K562 (cell line): ENCODE results near the gene TMEM39A. TPM values are rescaled to one million over a fixed set of nuclear protein-coding genes. Genes with fewer than 3 reads are reported as not detected.
A peak's percentile ranks its signal among the peaks of the same experiment; 100 is the strongest.

Source experiments
- ATAC-seq: fragments of 200-7000 bp; cut with Tn5 transposase; 3 replicates; pipeline ENCODE4 v1.9.1; 2020; ENCODE audit warnings: moderate library complexity
- BruUV-seq: library from RNA; stranded (reverse); fragments of 400-500 nt; replicated peaks from 2 replicates; lab custom pipeline; 2021; lab: Mats Ljungman, UMichigan
- CTCF ChIA-PET: fragments of 300-600 bp; formaldehyde crosslinking; extraction: SDS; loops from one replicate; lab custom pipeline; 2021; ENCODE audit warnings: low intra/inter-chr PET ratio; lab: Yijun Ruan, JAX
- POLR2A ChIA-PET: fragments of 300-600, 350-650 bp; sonication (Branson Sonifier 250); formaldehyde crosslinking; extraction: SDS; loops from one replicate; lab custom pipeline; 2021; ENCODE audit warnings: antibody characterized with exemption, inconsistent platforms; lab: Yijun Ruan, JAX
- DNase-seq, 4 experiments: peaks; one replicate each; pipeline versions ENCODE4 v3.0.0 to v3.0.0-alpha.2; 2011 to 2018; ENCODE audit warnings: low spot score in 3 of 4, mixed read lengths in 3 of 4; ENCODE audit errors: extremely low read depth in 1 of 4
- FAIRE-seq: peaks from 2 replicates; lab custom pipeline; 2011; peaks lifted over from hg19 to GRCh38; lab: Jason Lieb, UNC
- H2AFZ ChIP-seq: 2 replicates; pipeline ENCODE4 v1.6.0; 2011; ENCODE audit warnings: low read depth, low read length, control low read depth, inconsistent platforms
- H3K27ac ChIP-seq: fragments of 200-600 bp; 3 replicates; pipeline ENCODE4 v1.8.0; 2011; ENCODE audit warnings: low read depth, mild to moderate bottlenecking, control low read depth, inconsistent platforms, low read length, moderate library complexity, mixed read lengths; ENCODE audit errors: extremely low read depth
- H3K27me3 ChIP-seq, 2 experiments: fragments of 300-600 bp in 1 of 2; 2 replicates in 1 of 2; 3 replicates in 1 of 2; pipeline versions ENCODE4 v1.6.0 to v1.8.0; 2011; ENCODE audit warnings: inconsistent platforms in 2 of 2, low read length in 2 of 2, mild to moderate bottlenecking in 1 of 2, mixed read lengths in 1 of 2, moderate library complexity in 1 of 2; ENCODE audit not compliant: control insufficient read depth in 2 of 2, insufficient read depth in 2 of 2
- H3K36me3 ChIP-seq: fragments of 300-600 bp; 3 replicates; pipeline ENCODE4 v1.8.0; 2011; ENCODE audit warnings: mild to moderate bottlenecking, low read length, inconsistent platforms; ENCODE audit not compliant: control insufficient read depth, insufficient read depth
- H3K4me1 ChIP-seq, 2 experiments: fragments of 200-600 bp in 1 of 2; replicated peaks in 1 of 2; 2 replicates in 1 of 2; 3 replicates in 1 of 2; pipeline versions ENCODE4 v1.5.1 to v1.8.0; 2011; ENCODE audit warnings: inconsistent platforms in 2 of 2, low read length in 2 of 2, mild to moderate bottlenecking in 1 of 2, mixed read lengths in 1 of 2, moderate library complexity in 1 of 2; ENCODE audit not compliant: control insufficient read depth in 2 of 2, insufficient read depth in 2 of 2
- H3K4me2 ChIP-seq: 2 replicates; pipeline ENCODE4 v1.6.1; 2011; ENCODE audit warnings: low read length, control low read depth, inconsistent platforms, mixed read lengths; ENCODE audit not compliant: insufficient read depth
- H3K4me3 ChIP-seq: fragments of 200-600 bp; sonication (generic), shearing (Covaris generic); 2 replicates; pipeline ENCODE4 v1.5.1; 2016; ENCODE audit warnings: control low read depth, inconsistent platforms
- H3K79me2 ChIP-seq: fragments of 200-600 bp; 3 replicates; pipeline ENCODE4 v1.8.0; 2011; ENCODE audit warnings: low read length, inconsistent platforms; ENCODE audit not compliant: control insufficient read depth, insufficient read depth
- H3K9ac ChIP-seq, 2 experiments: 2 replicates each; pipeline versions ENCODE4 v1.6.0 to v1.6.1; 2011; ENCODE audit warnings: low read depth in 2 of 2, low read length in 2 of 2, control low read depth in 1 of 2, inconsistent platforms in 1 of 2, mild to moderate bottlenecking in 1 of 2, mixed read lengths in 1 of 2; ENCODE audit not compliant: insufficient read depth in 1 of 2
- H3K9me1 ChIP-seq: one replicate; pipeline ENCODE4 v1.6.0; 2011; ENCODE audit warnings: inconsistent platforms, mild to moderate bottlenecking, low read length, moderate library complexity; ENCODE audit not compliant: control insufficient read depth, insufficient read depth
- H3K9me3 ChIP-seq: replicated peaks from 2 replicates; pipeline ENCODE4 v1.5.1; 2011; ENCODE audit warnings: low read depth, low read length, inconsistent platforms; ENCODE audit not compliant: control insufficient read depth, insufficient read depth
- H4K20me1 ChIP-seq: replicated peaks from 2 replicates; pipeline ENCODE4 v1.6.1; 2011; ENCODE audit warnings: low read length, inconsistent platforms, mixed read lengths; ENCODE audit not compliant: control insufficient read depth, insufficient read depth
- ADNP ChIP-seq: fragments of 200-800 bp; sonication (Bioruptor generic); IDR thresholded peaks from 2 replicates; pipeline ENCODE4 v1.6.1; 2016; ENCODE audit warnings: missing genetic modification characterization, missing compliant biosample characterization
- CCNT2 ChIP-seq: IDR thresholded peaks from 2 replicates; pipeline ENCODE4 v1.6.1; 2011; ENCODE audit warnings: borderline replicate concordance, low read depth, mild to moderate bottlenecking, moderate library complexity, mixed read lengths, low read length; ENCODE audit not compliant: insufficient read length; ENCODE audit errors: extremely low read depth
- FOXM1 ChIP-seq, 2 experiments: fragments of 450-650 bp in 1 of 2; sonication (generic) in 1 of 2; formaldehyde crosslinking in 1 of 2; IDR thresholded peaks; 2 replicates each; pipeline versions ENCODE4 v1.6.1 to v1.9.0; 2017 to 2022; ENCODE audit warnings: low read depth in 2 of 2, mild to moderate bottlenecking in 2 of 2, missing genetic modification reagents in 1 of 2, moderate library complexity in 1 of 2
- MLLT1 ChIP-seq, 2 experiments: fragments of 450-650 bp; IDR thresholded peaks; 2 replicates each; pipeline ENCODE4 v1.6.1; 2016
- NKRF ChIP-seq: fragments of 450-650 bp; IDR thresholded peaks from 2 replicates; pipeline ENCODE4 v1.6.1; 2016; ENCODE audit warnings: borderline replicate concordance
- SIX5 ChIP-seq, 2 experiments: IDR thresholded peaks; 2 replicates each; pipeline ENCODE4 v1.6.1; 2011; ENCODE audit warnings: low read length in 2 of 2, borderline replicate concordance in 1 of 2, low read depth in 1 of 2, mild to moderate bottlenecking in 1 of 2, moderate library complexity in 1 of 2; ENCODE audit not compliant: insufficient read depth in 1 of 2
- SRSF9 ChIP-seq: fragments of 200-400 bp; formaldehyde crosslinking; IDR thresholded peaks from 2 replicates; pipeline ENCODE4 v1.6.1; 2017; ENCODE audit warnings: low read depth, low read length, borderline replicate concordance
- TCF3 ChIP-seq: sonication (generic); formaldehyde crosslinking; IDR thresholded peaks from 2 replicates; pipeline ENCODE4 v1.4.0; 2020; ENCODE audit warnings: mild to moderate bottlenecking, missing genetic modification reagents
- THRA ChIP-seq: fragments of 450-650 bp; IDR thresholded peaks from 2 replicates; pipeline ENCODE4 v1.6.1; 2017; ENCODE audit warnings: mild to moderate bottlenecking, moderate library complexity
- XRCC4 ChIP-seq: IDR thresholded peaks from one replicate; pipeline ENCODE4 v1.6.1; 2011; ENCODE audit not compliant: insufficient read depth, insufficient read length; ENCODE audit errors: extremely low read depth
- ZBTB33 ChIP-seq: sonication (generic); formaldehyde crosslinking; IDR thresholded peaks from 2 replicates; pipeline ENCODE4 v1.8.1; 2023; ENCODE audit warnings: mild to moderate bottlenecking, missing genetic modification reagents
- ZKSCAN1 ChIP-seq: fragments of 150-350 bp; IDR thresholded peaks from 2 replicates; pipeline ENCODE4 v1.6.1; 2016; ENCODE audit warnings: low read depth, low read length
- ZNF133 ChIP-seq: fragments of 250-450 bp; sonication (Bioruptor Pico); IDR thresholded peaks from 2 replicates; pipeline ENCODE4 v1.4.0; 2020; ENCODE audit warnings: mild to moderate bottlenecking
- ZNF134 ChIP-seq: fragments of 250-450 bp; sonication (Bioruptor Pico); conservative IDR thresholded peaks from 2 replicates; pipeline ENCODE4 v1.4.0; 2020
- WGBS: fragments of 100-300 bp; shearing (Covaris generic); methylation state at CpG from one replicate; pipeline ENCODE4 v1.1.6; 2016; ENCODE audit warnings: low coverage, mixed read lengths; ENCODE audit not compliant: insufficient coverage; ENCODE audit errors: missing lambda C conversion rate; 5-methylcytosine and 5-hydroxymethylcytosine counted together
- in situ Hi-C: fragments of 300-500 bp; cut with MboI; formaldehyde crosslinking; loops from 4 replicates; pipeline ENCODE4 v1.15.0; 2018; ENCODE audit warnings: inconsistent platforms, mixed read lengths
- intact Hi-C: fragments of 100-400 bp; cut with micrococcal nuclease; formaldehyde crosslinking; loops from 2 replicates; pipeline ENCODE4 v1.14.2; 2022
- polyA plus RNA-seq, 8 experiments: library from polyadenylated mRNA; depleted of rRNA in 4 of 8; stranded (reverse) in 5 of 8; unstranded in 3 of 8; fragments of >200 nt; fragmentation: Nextera tagmentation in 2 of 8; fragmentation: Illumina TruSeq in 1 of 8; extraction: Ambion mirVana in 2 of 8; extraction: Trizol in 1 of 8; gene quantifications; 2 replicates each; pipeline versions ENCODE4 v1.2.1 to v1.2.3, GENCODE V29; 2011 to 2014; ENCODE audit warnings: inconsistent platforms in 1 of 8, missing spikeins in 1 of 8
- total RNA-seq, 7 experiments: library from RNA; depleted of rRNA in 6 of 7; stranded (reverse); fragments of >200 nt in 6 of 7; fragmentation: Illumina TruSeq in 2 of 7; extraction: Trizol in 2 of 7; gene quantifications; 2 replicates each; pipeline versions ENCODE4 v1.2.1 to v1.2.3, GENCODE V29; 2011 to 2021; ENCODE audit warnings: low replicate concordance in 1 of 7

TMEM39A gene
- total and polyA plus RNA-seq, 9 of the 15 experiments (the other 6 are each of a cell fraction or from before 2014, with no cell fraction given) = 12.0 to 41.5 (median 15.4) TPM

- H3K4me2 ChIP-seq = peak overlapping the region; percentile 18; the same call in 1 of the 2 replicates
- in situ Hi-C loops = no loop called here
- H3K9me1 ChIP-seq = no peaks in the 10 kb centered on the region
- ChIA-PET CTCF (no interaction called here), POLR2A (interaction anchor here (0.6 to 2.3 kb wide), 3 partner anchors 20 to 392 kb away, joined by 3 to 5 read pairs (median 3); no protein-coding TSS in a partner anchor)
- no peaks in the 10 kb centered on the region for H3K36me3 ChIP-seq
- H3K9me3 ChIP-seq = no peaks in the 10 kb centered on the region
- H3K27me3 ChIP-seq = no peaks in the 10 kb centered on the region
- H3K79me2 ChIP-seq = no peaks in the 10 kb centered on the region
- no TSS peak for BruUV-seq
- H4K20me1 ChIP-seq = no peaks in the 10 kb centered on the region
- DNase-seq (peak; percentile 53 to 83 (median 62)), FAIRE-seq (peak; percentile 97), ATAC-seq (peak; percentile 86)
- H3K9ac ChIP-seq = no peak overlapping the region
- H2AFZ ChIP-seq = peak overlapping the region; percentile 54
- WGBS = 0% methylated on average over 6 of the region's 8 CpGs
- intact Hi-C loops = no loop called here
- H3K4me1 ChIP-seq = peaks cover 8 to 29% of the 10 kb centered on the region in 2 experiments; a peak in 3 of 5 replicates
- H3K27ac ChIP-seq = peak overlapping the region; percentile 39
- H3K4me3 ChIP-seq = no peak overlapping the region
- TF ChIP-seq ZNF133 (CRISPR knock-in tag) = no peak
- TF ChIP-seq SRSF9 = no peak
- no peak for TF ChIP-seq ADNP (tag)
- peak; percentile 50 for TF ChIP-seq CCNT2
- no peak for TF ChIP-seq ZNF134 (CRISPR knock-in tag)
- TF ChIP-seq TCF3 (CRISPR knock-in tag) = peak; percentile 83
- TF ChIP-seq XRCC4 = no peak
- no peak for TF ChIP-seq NKRF
- peak; percentile 55; the same call in 1 of the 2 replicates for TF ChIP-seq FOXM1 (IDR thresholded peaks at IDR 0.05; ENCODE audit: low read depth)
- TF ChIP-seq FOXM1 (CRISPR knock-in tag; IDR thresholded peaks at IDR 0.05; ENCODE audit: low read depth) = no peak
- TF ChIP-seq ZKSCAN1 = no peak
- no peak for TF ChIP-seq ZBTB33 (CRISPR knock-in tag)
- no peak for TF ChIP-seq MLLT1 (IDR thresholded peaks at IDR 0.05)
- TF ChIP-seq THRA = no peak
- TF ChIP-seq SIX5 (IDR thresholded peaks at IDR 0.05; ENCODE audit: borderline replicate concordance in 1 of 2, insufficient read depth in 1 of 2, low read depth in 1 of 2, low read length in 2 of 2) = no peak
Measured at GRCh38 chr3:119417771-119418512, 45.5 kb downstream of the TMEM39A start.
